ENCODE measurements around the gene HMGN5.

The HMGN5 gene

DNA sequence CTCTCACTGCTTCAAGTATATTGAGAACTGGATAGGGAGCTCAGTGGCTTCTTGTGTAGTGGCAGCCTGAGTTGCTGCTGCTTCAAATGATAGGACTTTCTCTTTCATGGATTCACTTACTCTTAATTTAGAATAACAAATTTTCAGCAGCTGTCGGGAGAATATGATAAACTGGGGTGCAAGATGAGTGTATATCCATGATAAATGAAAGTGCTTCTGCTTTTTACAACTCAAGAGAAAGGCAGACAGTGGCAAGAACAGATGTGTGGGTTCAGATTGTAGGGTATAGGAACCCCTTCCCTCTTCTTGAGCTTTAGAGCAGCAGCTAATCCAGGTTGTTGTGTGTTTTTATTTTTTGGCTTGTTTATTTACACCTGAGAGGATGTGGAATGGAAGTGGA, 1.2 kb upstream of the HMGN5 start (continued):
- TF ChIP-seq, protein P1, sequence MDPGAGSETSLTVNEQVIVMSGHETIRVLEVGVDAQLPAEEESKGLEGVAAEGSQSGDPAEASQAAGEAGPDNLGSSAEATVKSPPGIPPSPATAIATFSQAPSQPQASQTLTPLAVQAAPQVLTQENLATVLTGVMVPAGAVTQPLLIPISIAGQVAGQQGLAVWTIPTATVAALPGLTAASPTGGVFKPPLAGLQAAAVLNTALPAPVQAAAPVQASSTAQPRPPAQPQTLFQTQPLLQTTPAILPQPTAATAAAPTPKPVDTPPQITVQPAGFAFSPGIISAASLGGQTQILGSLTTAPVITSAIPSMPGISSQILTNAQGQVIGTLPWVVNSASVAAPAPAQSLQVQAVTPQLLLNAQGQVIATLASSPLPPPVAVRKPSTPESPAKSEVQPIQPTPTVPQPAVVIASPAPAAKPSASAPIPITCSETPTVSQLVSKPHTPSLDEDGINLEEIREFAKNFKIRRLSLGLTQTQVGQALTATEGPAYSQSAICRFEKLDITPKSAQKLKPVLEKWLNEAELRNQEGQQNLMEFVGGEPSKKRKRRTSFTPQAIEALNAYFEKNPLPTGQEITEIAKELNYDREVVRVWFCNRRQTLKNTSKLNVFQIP (CRISPR knock-in tag; IDR thresholded peaks at IDR 0.05; ENCODE audit: borderline replicate concordance, low read depth), result no peak
- TF ChIP-seq ZC3H10 (CRISPR knock-in tag; IDR thresholded peaks at IDR 0.05), result no peak
- TF ChIP-seq ZFP3 (CRISPR knock-in tag; IDR thresholded peaks at IDR 0.05), result no peak

- peak; percentile 52 for ATAC-seq
- no peak for TF ChIP-seq GLIS3 (CRISPR knock-in tag; IDR thresholded peaks at IDR 0.05)
- no peak for TF ChIP-seq ZNF8 (CRISPR knock-in tag; IDR thresholded peaks at IDR 0.05)
- no peak for TF ChIP-seq TCF4 (CRISPR knock-in tag; IDR thresholded peaks at IDR 0.05; ENCODE audit: borderline replicate concordance)
- no peak for TF ChIP-seq ARNTL (CRISPR knock-in tag; IDR thresholded peaks at IDR 0.05; ENCODE audit: borderline replicate concordance, low read depth)
- TF ChIP-seq CSDC2 (CRISPR knock-in tag; IDR thresholded peaks at IDR 0.05), result no peak
- TF ChIP-seq TSHZ2 (CRISPR knock-in tag; IDR thresholded peaks at IDR 0.05), result no peak
- no peak for TF ChIP-seq TOX (CRISPR knock-in tag; IDR thresholded peaks at IDR 0.05; ENCODE audit: borderline replicate concordance)
- TF ChIP-seq ESRRG (CRISPR knock-in tag; IDR thresholded peaks at IDR 0.05), result no peak
- TF ChIP-seq, protein P2, sequence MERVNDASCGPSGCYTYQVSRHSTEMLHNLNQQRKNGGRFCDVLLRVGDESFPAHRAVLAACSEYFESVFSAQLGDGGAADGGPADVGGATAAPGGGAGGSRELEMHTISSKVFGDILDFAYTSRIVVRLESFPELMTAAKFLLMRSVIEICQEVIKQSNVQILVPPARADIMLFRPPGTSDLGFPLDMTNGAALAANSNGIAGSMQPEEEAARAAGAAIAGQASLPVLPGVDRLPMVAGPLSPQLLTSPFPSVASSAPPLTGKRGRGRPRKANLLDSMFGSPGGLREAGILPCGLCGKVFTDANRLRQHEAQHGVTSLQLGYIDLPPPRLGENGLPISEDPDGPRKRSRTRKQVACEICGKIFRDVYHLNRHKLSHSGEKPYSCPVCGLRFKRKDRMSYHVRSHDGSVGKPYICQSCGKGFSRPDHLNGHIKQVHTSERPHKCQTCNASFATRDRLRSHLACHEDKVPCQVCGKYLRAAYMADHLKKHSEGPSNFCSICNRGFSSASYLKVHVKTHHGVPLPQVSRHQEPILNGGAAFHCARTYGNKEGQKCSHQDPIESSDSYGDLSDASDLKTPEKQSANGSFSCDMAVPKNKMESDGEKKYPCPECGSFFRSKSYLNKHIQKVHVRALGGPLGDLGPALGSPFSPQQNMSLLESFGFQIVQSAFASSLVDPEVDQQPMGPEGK (CRISPR knock-in tag; IDR thresholded peaks at IDR 0.05; ENCODE audit: borderline replicate concordance), result no peak
- TF ChIP-seq, protein P1 (CRISPR knock-in tag; IDR thresholded peaks at IDR 0.05; ENCODE audit: borderline replicate concordance, low read depth), result no peak
- TF ChIP-seq SNAI2 (CRISPR knock-in tag; IDR thresholded peaks at IDR 0.05), result no peak
- no peak for TF ChIP-seq ZNF70 (CRISPR knock-in tag; IDR thresholded peaks at IDR 0.05)
- TF ChIP-seq ZNF565 (CRISPR knock-in tag; conservative IDR thresholded peaks at IDR 0.05; ENCODE audit: low read depth), result no peak
- no peak for TF ChIP-seq ZC3H10 (CRISPR knock-in tag; IDR thresholded peaks at IDR 0.05)
- TF ChIP-seq PPARA (CRISPR knock-in tag; IDR thresholded peaks at IDR 0.05; ENCODE audit: borderline replicate concordance), result no peak
- no peak for TF ChIP-seq ZFP30 (CRISPR knock-in tag; IDR thresholded peaks at IDR 0.05)
- no peak for TF ChIP-seq BACH2 (CRISPR knock-in tag; IDR thresholded peaks at IDR 0.05; ENCODE audit: borderline replicate concordance)
- no peak for TF ChIP-seq OSR1 (CRISPR knock-in tag; IDR thresholded peaks at IDR 0.05)
- TF ChIP-seq ZFP3 (CRISPR knock-in tag; IDR thresholded peaks at IDR 0.05), result no peak
- TF ChIP-seq CSRNP3 (CRISPR knock-in tag; IDR thresholded peaks at IDR 0.05), result no peak
Measured at GRCh38 chrX:81202456-81202819, 725 bp upstream of the HMGN5 start.

- 0 out of 3 replicates have a peak, but pooled peaks have one; percentile 4 for ATAC-seq
- TF ChIP-seq, protein P3, sequence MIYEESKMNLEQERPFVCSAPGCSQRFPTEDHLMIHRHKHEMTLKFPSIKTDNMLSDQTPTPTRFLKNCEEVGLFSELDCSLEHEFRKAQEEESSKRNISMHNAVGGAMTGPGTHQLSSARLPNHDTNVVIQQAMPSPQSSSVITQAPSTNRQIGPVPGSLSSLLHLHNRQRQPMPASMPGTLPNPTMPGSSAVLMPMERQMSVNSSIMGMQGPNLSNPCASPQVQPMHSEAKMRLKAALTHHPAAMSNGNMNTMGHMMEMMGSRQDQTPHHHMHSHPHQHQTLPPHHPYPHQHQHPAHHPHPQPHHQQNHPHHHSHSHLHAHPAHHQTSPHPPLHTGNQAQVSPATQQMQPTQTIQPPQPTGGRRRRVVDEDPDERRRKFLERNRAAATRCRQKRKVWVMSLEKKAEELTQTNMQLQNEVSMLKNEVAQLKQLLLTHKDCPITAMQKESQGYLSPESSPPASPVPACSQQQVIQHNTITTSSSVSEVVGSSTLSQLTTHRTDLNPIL (CRISPR knock-in tag; IDR thresholded peaks at IDR 0.05; ENCODE audit: low read depth), result no peak
- TF ChIP-seq, protein P2 (CRISPR knock-in tag; IDR thresholded peaks at IDR 0.05; ENCODE audit: borderline replicate concordance), result no peak
- TF ChIP-seq ZNF8 (CRISPR knock-in tag; IDR thresholded peaks at IDR 0.05) (no peak), BACH2 (CRISPR knock-in tag; IDR thresholded peaks at IDR 0.05; ENCODE audit: borderline replicate concordance) (no peak), ESRRG (CRISPR knock-in tag; IDR thresholded peaks at IDR 0.05) (no peak), SNAI2 (CRISPR knock-in tag; IDR thresholded peaks at IDR 0.05) (no peak), CSRNP3 (CRISPR knock-in tag; IDR thresholded peaks at IDR 0.05) (no peak), TCF4 (CRISPR knock-in tag; IDR thresholded peaks at IDR 0.05; ENCODE audit: borderline replicate concordance) (no peak), GLIS3 (CRISPR knock-in tag; IDR thresholded peaks at IDR 0.05) (no peak)
Measured at GRCh38 chrX:81201071-81201470, 642 bp downstream of the HMGN5 start.

Measured in SK-N-SH treated with all-trans-retinoic acid at 6 μM for 48 hours (cell line).